Activated CD8-positive, alpha-beta memory T cell treated with anti-CD3 and anti-CD28 coated beads, Interleukin-2, amount 50 U/mL, for 1 hour (primary cell): Measurements from ENCODE around the gene LMO1.

Source experiments
- DNase-seq: peaks from one replicate; pipeline ENCODE4 v3.0.0-alpha.2; 2020; ENCODE audit errors: extremely low read depth

LMO1 gene

DNA sequence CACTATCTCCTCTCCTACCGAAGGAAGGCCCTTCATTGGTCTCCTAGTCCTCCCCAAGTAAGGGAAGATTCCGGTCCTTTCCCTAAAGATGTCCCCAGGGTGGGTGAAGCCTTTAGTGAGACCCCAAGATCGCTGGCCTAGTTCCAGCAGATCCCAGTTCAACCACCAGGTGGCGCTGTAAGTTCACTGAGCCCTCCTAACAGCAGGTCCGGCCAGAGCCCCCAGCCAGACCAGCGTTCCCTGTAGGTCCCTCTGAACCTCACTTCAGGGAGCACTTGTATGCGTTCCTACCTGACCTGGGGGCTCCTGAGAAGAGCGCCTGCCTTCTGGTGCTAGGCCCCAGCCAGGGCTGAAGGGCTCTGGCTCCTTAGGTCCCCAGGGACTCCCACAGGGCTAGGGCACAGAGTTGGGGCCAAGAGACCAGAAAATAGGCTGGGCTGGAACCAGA lies 38.1 kb downstream of the LMO1 start:
- peak; percentile 17 for DNase-seq

DNA sequence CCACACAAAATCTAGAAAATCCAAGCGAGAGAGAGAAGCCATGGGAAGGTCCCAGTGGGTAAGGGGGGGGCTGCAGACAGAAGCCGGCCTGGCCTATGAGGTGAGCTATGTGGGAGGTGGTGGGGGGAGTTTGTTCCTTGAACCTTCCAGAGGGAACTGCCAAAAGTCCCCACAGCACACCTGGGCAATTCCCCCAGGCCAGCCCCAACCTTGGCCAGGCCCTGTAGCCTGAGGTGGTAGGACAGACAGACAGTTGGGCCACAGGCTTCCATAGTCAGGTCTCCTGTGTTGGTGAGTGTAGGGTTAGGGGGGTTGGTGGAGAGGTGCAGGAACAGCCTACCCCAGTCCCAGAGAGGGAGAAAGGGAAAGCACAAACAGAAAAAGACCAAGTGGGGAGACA lies 39.0 kb downstream of the LMO1 start:
- no peak for DNase-seq

DNA sequence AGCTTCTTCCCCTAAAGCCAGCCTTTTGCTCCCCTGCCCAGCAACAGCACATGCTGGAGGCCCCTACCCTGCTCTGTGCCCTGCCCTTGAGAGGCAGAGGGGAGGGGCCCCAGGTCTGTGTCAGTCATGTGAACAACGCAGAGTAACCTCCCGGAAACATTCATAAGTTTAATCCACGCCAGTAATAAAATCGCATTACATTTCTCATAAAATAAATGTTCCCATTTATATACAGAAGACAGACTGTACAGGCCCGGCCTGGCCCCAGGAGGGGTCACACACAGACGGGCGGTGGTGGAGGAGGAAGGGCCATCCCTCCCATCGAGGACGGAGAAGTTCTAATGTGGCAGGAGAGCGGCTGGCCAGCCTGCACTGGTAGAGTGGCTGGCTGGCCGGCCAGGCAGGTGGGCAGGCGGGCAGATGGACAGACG lies 39.5 kb downstream of the LMO1 start:
- DNase-seq: no peak

DNA sequence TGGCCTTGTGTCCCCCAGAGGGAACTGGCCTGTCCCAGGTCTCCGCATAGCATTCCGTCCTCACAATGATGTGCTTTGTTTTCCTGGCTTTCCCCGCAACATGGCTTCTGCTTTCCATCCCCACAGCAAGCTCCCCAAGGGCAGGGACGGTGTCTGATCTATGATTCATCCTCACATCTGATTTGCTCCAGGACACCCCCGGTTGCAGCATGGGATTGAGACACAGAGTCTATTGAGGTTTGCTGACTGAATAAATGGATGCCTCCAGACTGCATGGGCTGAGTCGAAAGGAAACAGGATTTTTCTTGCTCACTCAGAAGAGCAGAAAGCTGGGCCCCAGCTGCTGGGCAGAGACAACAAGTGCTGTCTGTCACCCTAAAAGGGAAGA lies 40.2 kb downstream of the LMO1 start:
- no peak for DNase-seq

DNA sequence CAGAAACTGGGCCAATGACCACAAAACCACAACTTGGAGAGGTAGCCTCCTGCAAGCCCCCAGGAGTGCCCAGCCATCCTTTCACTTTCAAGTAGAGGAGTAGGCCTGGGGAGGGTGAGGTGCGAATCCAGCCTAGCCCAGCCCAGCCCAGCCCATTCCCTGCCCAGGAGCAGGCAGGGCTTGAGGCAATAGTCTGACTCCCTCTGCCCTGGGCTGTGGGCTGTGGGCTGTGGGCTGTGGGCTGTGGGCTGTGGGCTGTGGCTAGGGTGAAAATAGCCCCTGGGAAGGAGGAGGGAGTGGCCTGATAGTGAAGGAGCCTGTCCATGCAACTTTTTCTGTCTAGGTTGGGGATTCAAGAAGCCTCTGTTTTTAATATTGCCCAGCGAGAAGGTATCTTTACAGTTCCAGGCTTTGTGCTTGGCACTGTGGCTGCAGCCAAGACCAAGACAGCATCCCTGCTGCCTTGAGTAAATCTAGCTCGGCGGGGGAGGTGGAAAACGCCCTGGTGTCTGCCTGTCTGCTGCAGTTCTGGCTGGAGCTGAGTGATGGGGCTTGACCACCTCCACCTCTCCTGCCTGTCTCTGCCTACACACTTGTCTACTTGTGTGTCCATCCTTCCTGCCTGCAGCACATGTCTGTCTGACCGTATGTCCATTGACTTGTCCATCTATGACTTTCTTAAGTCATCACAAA lies 40.7 kb downstream of the LMO1 start:
- DNase-seq: no peak

DNA sequence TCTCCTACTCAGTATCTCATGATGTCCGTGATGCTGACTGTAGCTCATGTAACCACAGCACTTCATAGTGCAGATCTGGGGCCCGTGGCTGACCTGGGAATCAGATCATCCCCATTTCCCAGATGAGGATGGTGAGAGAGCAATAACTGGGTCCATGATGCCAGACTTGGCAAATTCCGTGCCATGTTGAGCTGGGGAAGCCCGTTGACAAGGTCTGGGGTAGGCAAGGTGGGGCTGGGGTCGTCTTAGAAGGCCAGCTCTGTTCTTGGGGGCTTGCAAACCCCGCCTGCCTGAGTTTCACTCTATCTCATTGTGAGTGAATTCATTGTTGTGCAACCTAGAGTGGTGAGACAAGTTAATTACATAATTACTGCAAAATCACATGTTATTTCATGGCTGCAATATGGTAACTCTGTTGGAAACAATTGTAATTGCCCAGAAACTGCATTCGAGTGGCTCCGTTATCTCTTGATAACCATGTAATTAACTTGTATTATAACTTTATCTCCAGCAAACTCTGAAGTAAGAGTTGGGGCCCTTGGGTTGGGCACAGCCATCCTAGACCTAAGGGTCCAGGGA lies 41.7 kb downstream of the LMO1 start:
- no peak for DNase-seq

DNA sequence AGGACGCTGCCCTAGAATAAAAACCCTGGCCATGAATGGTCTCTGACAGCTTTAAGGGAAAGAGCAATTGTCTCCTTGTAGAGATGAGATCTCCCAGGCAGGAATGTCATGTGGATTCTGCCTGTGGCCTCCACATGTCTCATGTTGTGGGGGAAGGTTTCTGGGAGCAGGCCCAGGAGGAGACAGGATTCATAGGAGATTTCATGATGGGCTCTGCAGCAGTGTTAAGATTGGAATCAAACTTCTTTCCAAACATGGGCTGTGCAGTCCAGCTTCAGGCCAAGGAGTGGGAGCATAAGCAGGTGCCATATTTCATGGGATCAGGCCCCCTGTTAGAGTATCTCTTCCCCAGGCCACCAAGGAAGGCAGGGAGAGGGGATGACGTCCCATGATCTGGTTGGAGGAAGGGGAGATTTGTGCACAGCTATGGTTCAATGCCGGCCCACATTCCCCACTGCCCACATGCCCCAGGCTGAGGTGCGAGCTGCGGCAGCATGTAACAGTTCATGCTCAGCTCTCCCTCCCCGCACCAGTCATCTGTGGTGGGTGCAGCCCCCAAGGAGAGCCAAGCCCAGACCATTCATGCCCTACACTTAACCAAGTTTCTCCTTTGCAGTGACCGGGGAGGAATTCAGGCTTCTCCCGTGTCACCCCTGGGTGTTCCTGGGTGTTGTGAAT lies 42.5 kb downstream of the LMO1 start:
- no peak for DNase-seq

DNA sequence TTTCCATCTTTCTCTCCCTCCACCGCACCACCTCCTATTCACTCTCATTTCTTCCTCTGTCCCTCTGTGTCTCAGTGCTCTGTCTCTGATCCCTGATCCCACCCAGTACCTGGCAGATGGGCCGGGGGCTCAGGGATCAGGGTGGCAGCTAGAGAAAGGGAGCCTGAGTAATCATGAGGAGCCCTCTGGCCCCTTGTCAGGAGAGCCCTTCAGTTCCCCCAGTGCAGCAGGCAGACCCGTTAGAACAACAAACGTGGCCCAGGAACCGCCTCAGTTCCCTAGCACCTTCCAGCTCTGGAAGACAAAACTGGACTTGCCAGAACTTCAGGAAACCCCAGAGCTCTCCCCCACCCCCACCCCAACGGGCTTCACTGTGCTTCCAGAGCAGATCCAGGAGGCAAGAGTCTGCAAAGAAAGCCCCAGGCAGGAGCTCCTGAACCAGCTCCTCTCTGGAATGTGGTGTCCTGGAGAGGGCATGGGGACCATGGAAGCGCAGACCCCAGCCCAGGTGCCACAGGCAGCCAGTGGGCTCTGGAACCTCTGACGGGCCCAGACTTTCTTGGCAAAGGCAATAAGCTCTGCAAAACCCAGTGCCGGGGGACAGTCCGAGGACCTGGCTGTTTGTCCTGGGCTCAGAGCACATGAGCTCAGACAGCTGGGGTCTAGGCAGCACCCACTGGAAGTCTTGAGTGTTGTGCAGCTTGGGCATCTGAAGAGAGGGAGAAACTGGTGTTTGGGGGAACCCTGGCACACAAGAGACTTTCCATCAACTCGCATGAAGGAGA lies 43.2 kb downstream of the LMO1 start:
- no peak for DNase-seq

DNA sequence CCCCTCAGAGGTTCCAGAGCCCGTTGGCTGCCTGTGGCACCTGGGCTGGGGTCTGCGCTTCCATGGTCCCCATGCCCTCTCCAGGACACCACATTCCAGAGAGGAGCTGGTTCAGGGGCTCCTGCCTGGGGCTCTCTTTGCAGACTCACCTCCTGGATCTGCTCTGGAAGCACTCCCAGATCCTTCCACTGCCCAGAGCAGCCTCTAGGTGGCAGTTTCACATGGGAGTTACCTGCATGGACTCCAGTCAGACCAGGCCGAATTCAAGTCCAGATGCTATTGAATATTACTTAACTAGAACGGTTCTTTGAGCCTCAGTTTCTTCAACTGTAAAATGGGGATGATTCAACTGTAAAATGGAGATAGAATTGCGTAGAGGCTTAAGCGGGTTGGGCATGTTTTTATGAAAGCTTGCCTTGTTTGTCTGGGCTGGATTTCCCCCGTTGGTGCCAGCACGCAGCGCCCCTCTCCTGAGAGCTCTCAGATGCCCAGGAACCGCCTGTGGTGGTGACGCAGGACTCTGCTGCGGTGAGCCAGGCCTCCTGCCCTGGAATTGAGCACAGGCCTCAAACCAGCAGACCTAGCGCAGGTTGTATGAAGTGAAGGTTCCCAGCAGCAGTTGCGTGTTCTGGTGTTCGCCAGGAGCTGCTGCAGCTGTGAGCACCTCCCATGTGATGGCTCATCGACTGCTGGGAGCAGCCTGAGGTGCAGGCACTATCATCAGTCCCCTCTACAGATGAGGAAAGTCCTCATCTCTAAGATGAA lies 44.2 kb downstream of the LMO1 start:
- no peak for DNase-seq

DNA sequence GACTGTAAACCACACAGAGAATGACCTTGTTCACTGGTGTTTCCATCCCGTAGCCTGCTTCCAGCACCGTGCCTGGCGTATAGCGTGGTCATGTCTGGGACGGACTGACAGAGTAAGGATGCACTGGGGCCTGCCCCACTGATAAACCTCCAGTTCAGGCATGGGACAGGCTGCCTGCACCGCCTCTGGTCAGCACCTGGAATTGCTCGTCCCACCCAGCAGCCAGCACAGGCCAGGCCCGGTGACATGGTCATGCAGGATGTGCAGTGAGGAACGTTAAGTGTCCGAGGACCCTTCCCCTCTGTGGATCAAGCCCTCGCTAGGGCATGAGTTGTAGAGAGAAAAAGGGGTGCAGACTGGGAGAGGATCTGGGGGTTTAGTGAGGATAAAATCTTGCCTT lies 44.8 kb downstream of the LMO1 start:
- no peak for DNase-seq

DNA sequence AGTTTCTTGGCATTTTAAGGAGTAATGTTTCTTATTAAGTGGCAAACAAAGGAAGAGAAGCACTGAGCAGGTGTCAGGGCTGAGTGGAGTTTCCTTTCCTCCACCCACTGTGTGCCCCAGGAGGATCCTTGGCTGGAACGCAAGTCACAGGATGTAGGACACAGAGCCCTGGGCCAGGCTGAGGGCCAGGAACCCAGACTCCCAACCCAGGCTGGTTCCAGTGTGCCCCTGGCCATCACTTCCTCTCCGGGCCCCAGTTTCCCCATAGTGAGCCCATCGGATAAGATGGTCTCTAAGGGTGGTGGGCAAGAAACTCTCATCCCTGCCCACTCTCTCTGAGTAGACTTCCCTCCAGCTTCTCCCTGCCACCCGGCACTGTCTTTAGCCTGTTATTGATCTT lies 45.3 kb downstream of the LMO1 start:
- DNase-seq: no peak

DNA sequence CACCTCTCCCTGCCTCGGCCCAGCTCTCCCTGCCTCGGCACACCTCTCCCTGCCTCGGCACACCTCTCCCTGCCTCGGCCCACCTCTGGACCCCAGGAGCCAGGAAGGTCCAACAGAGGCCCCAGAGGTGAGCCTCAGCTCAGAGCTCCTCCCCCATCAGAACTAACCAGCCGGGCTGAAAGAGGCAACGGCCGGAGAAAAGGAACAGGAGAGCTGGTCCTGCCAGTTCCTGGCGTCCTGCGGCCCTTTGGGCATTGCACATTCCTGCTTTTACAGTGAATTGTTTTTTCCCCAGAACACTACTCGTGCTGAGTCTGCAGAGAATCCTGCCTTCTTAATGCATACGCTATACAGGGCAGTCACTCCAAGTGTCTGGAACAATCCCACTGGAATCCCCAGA lies 45.8 kb downstream of the LMO1 start:
- no peak for DNase-seq

DNA sequence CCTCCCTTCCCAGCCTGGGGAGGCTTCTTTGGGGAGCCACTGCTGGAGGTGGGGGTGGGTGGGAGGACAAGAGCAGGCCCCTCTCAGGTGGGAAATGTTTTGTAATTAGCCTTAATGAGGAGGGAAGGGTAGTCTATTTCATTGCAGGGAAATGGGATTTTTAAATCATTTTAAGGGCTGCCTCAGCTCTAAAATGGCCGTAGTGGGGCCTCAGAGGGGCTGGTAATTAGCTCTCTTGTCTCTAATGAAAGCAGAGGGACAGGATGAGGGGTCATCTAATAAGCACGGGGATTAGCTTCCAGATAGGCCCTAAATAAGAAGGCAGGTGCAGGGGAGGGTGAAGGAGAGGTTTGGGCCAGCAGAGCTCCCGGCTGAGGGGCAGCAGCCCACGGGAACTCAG lies 46.5 kb downstream of the LMO1 start:
- DNase-seq: no peak

DNA sequence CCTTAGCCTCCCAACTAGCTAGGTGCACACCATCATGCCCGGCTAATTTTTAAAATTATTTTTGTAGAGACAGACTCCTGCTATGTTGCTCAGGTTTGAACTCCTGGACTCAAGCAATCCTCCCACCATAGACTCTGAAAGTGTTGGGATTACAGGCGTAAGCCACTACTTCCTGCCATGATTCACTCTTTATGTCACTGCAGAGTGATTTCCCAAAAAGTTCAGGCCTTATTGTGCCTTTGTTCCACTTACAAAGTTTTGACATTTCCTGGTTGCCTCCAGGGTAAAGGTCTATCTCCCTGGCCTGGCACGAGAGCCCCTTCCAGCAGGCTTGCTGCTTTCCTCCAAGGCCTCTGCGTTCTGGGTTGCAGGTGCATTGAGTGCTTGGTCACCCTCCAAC lies 50.3 kb downstream of the LMO1 start:
- DNase-seq: no peak

DNA sequence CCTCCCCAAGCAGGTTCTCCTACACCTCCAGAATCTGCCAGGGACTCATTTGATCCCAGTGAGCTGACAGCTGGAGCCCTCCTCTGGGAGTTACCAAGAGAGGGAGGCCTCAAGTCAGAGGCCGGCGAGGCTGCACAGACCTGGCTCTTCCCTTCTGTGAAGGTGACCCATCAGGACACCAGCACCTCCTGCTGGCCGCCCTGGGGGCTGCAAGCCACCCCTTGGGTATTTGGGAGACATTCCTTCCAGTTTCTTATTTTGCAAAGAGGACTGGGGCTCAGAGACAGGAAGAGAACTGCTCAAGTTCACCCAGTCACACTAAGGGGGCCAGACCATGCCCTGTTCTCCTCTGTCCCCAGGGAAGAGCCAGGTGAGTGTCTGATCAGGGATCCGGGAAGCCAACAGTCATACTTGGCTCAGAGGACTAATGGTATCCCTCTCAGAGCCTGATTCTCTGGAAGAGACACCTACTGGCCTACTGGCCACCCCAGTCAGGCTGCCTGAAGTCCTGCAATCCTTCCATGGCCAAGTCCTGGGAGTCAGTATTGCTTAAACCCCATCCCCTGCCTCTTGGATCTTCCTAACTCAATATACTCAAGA lies 54.4 kb downstream of the LMO1 start:
- no peak for DNase-seq

DNA sequence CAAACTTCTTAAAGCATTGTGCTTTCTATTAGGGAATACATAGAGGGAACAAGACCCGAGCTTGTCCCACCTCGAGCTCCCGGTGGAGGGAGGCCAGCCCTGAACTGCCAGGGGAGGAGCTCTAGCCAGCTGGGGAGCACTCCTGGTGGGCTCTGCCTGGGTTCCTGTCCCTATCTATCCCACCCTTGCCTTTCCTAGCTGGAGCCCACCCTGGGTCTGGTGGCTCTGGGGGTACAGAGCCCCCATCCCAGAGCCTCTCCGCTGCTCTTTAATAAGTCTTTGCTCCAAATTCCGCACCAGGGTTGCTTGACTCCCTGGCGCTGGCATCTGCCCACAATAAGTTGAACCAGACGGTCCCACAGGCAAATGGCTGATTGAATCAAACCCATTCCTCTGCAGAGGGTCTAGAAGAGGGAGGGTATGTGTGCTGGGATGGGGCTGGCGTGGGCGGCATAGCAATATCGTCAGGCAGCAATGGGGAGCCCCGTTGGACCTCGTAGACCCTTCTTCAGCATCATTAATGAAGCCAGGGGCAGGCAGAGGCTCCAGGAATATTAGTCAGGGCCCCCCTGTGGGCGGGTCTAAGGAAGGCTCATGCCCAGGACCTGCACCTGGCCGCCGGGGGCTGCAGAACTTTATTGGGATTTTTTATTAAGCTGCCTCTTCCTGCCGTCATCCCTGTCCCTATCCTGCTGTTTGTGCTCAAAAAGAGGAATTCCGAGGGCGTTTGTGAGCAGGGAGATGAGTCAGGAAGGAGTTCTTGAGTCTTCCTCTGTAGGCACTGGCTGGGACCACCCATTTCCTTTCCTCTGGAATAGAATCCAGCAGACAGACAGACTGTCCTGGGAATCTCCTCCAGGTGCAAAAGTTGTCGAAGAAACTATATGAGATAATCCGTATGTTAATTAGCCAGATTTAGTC lies 56.3 kb downstream of the LMO1 start:
- no peak for DNase-seq

DNA sequence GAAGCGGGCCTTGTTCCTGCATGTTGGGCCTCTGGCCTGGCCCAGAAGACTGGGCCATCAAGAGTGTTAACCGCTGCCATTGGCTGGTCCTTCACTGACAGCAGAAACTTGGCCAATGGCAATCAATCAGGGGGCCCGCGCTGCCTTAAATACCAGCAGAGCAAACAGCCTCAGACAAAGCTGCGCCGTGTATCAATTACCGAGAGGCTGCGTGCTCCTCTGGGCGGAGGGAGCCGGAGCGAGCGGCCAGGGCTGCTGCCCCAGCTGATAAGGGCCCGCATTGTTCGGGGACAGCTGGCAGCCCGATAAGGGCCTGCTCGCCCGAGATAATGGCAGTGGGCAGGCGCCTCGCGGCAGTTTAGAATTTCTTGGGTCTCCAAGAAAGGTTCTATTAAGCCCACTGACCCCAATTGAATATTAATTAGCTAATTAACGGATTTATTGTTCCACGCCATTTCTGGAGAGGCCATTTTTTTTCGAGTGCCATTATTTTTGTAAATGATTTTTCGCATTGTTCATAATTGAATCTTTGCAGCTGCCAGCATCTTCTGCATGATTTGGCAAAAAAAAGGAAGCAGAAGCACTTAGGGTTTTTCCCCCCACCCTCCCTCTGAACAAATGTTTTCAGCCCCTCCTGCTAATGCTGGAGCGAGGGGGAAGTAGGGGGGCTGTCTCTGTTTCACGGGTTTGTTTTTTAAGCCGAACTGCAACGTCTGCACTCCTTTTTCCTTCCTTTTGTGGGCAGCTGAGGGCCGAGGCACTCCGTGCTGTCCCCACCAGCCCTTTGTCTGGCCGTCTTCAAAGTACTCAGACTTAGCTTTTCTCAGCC lies 57.2 kb downstream of the LMO1 start:
- no peak for DNase-seq

DNA sequence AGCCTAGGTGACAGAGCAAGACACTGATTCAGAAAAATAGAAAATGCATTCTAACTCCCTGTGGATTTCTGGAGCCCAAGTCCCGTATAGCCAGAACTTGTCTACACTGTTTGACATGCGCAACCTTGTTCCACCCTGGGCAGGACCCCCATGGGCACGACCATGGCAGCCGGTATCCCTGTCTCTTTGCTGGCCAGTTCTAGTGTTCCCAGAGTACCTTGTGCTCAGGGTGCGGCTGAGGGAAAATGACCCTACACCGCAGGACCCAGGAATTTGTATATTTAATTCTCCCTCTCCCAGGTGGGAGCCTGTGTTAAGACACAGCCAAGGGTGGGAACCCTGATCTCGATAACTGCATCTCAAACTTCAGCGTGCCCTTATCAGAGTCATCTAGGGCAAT lies 58.1 kb downstream of the LMO1 start:
- no peak for DNase-seq

DNA sequence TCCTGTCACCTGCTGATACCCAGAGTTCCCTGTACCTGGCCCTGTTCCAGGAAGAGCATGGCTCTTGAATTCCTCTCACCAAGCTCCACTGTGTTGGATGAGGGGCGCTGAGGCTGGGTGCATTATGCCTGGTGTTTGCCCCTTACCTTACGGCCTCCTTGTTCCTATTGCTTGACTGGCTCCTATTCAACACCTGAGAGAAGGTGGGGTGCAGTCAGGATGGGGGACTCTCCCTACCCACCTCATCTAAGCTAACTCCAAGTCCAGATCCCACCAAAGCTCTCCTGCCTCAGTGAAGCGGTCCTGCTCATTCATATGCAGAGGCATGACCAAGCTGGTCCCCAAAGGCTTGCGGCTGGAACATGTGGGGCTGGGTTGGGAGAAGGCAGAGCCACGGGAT lies 59.1 kb downstream of the LMO1 start:
- no peak for DNase-seq
